ENCODE data around the gene NT5C1A.

GRCh38 chr1:39711966-39712340, 40.0 kb upstream of the NT5C1A start:
- TF ChIP-seq L3MBTL2 (conservative IDR thresholded peaks at IDR 0.05) = no peak
- no peak for TF ChIP-seq ELF4 (IDR thresholded peaks at IDR 0.05)
- no peak for TF ChIP-seq NFRKB (IDR thresholded peaks at IDR 0.05)
- TF ChIP-seq FOXA1 (IDR thresholded peaks at IDR 0.05) = no peak
- TF ChIP-seq LEF1 (IDR thresholded peaks at IDR 0.05; ENCODE audit: borderline replicate concordance) = no peak
- no peak for TF ChIP-seq BHLHE40 (IDR thresholded peaks at IDR 0.05; ENCODE audit: borderline replicate concordance)
- TF ChIP-seq HDGF (IDR thresholded peaks at IDR 0.05; ENCODE audit: borderline replicate concordance) = no peak
